NK-92 treated with Interleukin-12 subunit alpha and Interleukin-12 subunit beta, amount 100 ng/mL, for 24 hours (cell line): ENCODE results near the gene LHFPL3.

Experiments used
- DNase-seq: peaks from one replicate; lab custom pipeline; 2025; lab: John Stamatoyannopoulos, UW

The LHFPL3 gene

DNA sequence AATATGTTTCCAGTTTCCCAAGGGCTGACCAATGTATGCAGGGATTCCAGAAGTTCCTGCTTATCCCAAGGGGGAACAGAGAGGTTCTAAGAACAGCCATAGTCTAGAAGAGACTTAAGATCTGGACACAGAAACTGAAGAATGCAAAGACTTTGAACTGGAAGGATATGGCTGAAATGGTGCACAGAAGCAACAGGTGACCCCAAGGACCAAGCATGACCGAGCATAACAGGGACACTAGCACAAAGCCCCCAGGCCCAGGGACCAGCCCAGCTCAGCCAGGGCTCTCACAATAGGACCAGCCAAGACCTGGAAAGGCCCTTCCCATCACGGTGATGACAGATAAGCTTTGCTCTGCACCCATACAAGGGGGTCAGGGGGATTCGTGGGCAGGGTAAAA lies 472.6 kb downstream of the LHFPL3 start:
- DNase-seq = no peak

DNA sequence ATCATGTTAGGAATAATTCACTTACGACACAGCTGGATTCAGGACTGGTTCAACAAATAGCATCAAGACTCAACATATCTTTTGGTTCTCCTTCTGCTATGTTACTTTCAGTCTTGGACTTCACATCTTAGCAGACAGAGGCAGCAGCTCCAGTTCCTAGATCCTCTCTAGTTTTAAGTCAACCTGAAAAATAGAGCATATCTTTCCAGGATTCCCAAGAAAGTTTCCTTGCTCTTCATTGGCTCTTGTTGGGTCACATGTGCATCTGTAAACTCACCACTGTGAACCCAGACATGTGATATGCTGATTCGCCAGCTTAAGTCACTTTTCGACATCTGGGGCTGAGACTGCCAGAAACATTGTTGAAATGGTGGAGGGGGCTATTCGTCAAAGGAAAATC lies 475.5 kb downstream of the LHFPL3 start:
- DNase-seq = no peak

DNA sequence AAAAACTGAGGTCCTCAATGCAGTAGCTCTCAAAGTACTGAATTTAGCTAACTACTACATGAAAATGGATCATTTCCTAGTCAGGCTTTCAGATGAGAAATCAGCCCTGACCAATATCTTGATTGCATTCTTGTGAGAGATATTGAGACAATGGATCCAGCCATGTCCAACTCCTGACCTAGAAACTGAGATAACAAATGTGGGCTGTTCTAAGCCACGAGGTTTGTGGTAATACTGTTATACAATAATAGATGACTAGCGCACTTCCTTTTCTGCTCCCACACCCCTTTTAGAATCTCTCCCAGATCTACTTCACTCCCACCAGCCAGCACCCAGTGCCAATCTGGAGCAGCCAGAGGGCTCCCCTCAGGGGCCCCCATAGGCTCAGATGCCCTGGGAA lies 476.3 kb downstream of the LHFPL3 start:
- no peak for DNase-seq

DNA sequence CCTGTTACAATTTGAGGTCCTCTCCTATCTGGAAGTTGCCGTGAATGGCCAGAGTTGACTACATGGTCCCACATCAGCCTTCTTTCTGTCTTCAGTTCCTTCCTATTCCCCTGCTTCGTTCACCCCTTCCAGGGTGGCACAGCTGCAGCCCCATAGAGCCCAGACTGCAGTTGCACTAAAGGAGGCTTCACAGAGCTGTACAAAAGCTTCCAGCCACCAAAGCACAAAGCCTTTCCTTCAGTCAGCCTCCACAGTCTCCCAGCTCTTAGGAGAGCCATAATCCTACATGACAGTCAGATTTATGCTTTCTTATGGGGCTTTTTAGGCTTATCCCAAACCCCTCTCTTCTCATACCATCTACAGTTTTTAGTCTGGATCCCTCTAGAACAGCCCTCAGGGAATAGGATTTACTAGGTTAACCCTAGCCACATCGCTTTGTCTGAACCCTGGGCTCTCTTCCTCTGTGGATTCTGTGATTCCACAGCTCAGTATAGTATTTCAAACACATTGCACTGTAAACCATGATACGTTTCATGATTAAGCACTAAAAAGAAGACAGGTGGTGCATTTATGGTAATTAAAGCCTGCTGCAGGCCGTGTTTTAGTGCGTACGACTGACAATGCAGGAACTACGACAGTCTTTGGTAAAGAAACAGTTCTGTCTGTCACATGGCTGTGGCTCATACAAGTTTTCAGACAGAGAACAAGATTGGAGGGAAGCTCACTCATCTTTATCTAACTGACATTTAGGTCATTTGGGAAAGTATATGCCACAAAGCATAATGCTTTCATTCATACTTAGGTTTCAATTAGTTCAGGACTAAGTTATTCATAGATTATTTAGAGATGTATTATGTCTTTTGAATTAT lies 477.3 kb downstream of the LHFPL3 start:
- DNase-seq = no peak

DNA sequence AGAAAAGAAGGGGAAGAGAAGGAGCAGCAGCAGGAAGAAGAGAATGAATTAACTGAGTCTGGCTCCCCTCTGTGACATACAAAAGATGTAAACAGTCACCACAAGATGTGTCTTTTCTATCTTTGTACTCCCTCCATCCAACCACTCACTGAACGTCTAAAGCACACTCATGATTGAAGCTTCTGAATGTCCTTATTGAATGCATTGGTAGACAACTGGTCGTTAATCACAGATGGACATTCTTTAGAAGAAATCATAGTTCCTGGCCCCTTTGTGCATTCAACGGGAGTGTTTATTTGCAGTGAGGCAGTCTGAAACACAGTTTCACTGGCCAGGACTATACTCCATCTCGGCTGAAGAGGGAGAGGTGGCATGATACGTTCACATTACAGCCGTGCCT lies 479.3 kb downstream of the LHFPL3 start:
- no peak for DNase-seq

DNA sequence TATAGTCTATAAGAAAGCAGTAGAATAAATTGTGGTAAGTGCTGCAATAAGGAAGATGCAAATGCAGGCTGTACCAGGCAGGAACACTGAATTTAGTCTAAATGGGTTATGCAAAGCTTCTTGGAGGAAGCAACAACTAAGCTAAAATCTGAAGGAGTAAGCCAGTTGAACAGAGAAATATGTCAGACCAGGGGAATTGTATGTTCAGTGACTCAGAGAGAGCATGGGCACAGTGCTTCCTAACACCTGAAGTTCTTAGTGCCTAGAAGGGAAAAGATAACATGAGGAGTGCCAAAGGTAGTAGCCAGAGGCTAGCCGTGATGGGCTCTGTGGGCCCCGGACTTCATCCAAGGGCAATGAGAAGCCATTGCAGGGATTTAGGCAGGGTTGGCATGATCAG lies 481.5 kb downstream of the LHFPL3 start:
- DNase-seq = no peak

DNA sequence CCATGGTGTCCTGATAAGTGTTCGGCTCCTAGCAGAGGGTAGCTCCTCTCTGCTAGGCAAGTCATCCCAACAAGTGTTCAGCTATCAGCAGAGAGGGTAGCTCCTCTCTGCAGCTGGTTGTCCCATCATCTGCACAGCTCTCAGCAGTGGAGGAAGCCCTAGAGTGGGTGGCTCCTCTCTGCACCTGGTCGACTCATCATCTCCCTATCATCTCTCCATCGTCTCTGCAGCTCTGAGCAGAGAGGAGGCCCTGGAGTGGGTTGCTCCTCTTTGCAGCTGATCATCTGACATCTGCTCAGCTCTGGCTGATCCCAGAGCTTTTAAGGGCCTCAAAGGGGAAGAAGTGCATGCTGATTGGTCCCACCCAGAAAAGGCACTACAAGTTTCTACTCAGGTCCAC lies 485.7 kb downstream of the LHFPL3 start:
- DNase-seq = no peak

DNA sequence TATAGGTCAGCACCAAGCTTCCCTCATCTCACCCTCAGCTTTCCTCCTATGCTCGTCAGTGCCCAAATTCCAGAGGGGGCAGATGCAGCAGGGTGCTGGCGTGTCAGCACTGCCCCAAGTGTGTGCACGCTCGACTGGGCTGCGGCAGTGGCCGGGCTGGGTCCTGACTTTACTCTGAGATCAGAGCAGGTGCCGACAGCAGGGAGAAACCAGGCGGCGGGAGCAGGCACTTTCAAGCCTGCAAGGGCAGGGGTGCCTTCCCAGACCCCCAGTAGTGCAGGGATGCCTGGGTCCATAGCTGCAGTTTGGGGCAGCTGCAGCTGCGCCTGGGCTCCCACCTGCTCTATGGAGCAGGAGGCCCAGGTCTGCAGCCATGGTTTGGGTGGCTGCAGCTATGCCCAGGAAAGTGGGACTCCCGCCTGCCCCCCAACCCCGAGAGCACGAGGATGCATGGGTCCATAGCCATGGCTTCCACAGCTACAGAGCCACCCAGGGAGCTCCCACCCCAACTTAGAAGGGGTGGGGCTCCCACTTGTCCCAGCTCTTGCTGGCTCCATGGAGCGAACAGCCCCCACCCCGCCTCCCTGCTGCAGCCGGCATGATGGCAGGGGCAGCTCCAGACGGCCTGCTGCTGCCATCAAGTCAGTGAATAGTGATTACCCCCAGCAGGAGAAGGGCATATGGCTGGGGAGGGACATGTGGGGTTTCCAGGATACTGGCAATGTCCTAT lies 486.4 kb downstream of the LHFPL3 start:
- no peak for DNase-seq

DNA sequence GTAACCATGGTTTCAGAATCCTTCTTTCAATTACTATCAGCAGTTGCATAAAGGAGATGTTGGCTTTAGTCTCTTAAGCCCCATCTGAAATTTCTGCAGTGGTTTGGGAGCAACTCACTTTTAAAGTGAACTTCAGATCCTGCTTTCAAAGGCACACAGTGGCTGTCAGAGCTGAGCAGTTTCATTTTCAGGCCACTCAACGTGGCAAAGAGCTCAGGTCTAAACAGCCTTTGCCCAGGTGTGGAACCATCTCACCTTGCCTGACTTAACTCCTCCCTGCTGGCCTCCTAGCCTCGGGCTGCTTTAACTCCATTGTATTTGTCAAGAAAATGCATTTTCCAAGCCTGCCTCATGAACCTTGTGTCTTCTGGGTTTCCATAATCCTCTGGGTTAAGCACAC lies 488.1 kb downstream of the LHFPL3 start:
- DNase-seq = no peak

DNA sequence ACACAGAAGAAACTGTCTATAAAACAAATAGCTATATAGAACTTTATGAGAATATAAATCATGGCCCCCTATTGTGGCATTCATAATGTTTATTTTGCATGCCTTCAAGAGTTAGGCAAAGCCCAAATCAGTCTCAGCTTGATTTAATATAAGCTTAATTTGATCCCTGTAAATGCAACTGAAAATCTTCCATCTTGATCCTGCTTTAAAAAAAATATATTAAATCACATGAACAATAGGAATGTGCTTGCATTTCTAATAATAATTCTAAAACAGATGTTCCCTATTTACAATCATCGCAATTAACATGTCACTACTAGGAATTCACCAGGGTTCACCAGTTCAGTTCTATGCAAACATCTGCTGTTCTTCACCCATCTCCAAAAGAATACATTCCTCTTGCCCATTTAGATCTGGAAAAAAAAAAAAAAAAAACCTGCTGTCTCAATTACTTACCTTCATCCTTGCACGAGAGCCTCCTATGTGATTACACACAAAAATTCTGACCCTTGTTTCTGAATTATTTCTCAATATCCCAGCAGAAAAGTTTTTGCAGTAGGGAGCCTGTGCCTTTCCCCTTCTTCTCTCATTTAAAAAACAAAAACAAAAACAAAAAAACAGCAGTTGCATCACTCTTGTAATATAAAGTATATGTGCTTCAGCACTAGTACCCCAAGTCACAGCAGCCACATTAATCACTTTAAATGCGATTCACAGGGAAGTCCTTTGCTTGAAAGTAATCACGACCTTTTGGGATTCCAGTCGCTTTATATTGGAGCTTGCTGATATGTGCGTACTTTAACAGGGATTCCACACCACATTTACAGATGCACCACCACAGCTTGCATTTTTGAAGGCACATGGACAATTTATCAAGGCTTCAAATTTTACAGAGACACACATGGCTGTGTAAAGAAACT lies 490.8 kb downstream of the LHFPL3 start:
- DNase-seq = no peak

DNA sequence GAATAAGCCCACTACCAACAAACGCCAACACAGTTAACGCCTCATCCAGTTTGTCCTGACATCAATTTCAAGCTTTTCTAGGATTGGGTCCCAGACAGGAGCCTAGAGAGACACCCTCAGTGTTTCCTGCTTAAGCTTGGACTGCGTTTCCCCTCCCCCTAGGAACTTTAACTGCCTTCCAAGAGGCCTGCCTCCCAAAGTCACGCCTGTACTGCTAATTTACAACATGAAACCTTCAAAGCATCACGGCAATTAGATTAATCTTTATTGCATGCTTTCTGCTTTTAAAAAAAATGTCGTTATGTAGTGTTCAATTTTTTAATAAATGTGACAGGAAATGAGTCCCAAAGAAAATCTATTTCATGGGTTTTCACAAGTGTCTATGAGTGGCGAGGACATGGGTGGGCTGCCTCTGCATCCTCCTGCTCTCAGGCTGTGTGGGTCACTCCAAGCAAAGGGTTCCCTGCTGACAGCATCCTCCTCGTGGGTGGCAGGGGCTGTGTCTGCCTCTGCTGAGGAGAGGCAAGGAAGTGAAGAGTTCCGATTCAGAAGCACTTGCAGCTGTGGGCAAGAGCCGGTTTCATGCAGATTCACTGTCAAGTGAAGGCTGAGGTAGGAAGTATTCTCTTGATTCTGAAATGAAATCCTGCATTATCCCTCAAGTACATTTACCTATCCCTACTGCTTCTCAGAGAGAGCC lies 492.6 kb downstream of the LHFPL3 start:
- no peak for DNase-seq

DNA sequence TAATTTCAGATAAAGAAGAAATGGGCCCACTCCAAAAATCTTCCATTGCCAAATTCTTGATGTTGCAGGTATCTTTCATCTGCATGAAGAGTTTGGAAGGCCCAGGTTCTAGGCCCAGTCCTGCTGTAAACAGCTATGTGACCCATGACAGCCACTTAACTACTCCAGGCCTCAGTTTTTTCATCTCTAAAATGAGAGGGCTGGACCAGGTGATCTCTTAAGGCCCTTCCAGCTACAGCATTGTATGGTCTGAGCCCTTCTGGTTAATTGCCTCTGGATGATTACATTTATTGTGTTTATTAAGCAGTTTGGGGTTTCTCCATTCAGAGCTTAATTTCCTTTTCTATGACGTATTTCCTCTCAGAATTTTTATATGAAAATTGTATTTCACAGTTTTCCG lies 494.8 kb downstream of the LHFPL3 start:
- no peak for DNase-seq

DNA sequence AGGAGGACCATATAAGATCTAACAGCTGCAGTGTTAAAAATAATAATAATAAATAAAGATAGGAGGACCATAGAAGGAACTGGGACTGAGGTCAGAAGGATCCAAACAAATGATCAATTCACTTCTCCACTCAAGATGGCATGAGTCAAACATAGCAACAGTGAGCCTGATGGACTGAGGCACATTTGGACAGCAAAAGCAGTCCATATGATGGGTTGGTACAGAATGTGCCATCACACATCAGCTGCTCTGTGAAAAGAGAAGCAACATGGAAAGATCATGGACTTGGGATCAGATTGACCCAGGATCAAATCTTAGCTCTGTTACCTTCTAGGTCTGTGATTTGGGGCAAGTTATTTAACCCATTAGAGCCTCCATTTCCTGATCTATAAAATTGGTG lies 496.7 kb downstream of the LHFPL3 start:
- no peak for DNase-seq

DNA sequence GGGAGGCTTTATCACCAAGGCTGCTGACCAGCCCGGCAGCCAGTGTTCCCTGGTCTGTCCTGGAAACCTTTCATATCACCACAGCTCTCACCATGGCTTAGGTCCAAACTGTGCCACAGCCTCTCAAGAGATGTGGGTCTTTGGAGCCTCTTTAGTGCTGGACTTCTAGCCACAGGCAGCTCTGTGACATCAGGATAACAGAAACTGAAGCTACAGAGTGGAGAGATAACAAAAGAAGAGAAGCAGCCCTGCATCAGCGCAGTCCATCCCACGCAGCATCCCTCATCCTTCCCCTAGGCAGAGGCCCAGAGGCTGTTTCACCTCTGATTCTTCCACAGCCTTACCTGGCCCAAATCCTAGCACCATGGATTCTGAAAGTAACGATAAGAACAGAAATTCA lies 497.7 kb downstream of the LHFPL3 start:
- no peak for DNase-seq

DNA sequence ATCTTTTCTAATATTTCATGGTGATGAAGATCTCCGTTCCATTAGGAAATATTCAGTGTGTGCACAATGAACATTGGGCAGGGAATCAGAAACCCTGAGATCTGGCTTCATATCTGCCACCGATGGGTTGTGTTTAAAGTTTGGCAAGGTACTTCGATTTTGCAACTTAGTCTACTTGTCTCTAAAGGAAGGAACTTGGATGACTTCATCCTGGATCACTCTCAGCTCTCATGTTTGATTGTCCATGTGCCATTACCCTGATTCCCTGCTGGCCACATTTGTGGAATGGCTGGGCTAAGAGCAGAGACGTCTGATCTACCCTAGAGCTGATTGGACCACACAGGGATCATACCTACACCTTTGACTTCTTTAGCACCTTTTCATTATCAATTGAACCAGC lies 508.6 kb downstream of the LHFPL3 start:
- DNase-seq = no peak

DNA sequence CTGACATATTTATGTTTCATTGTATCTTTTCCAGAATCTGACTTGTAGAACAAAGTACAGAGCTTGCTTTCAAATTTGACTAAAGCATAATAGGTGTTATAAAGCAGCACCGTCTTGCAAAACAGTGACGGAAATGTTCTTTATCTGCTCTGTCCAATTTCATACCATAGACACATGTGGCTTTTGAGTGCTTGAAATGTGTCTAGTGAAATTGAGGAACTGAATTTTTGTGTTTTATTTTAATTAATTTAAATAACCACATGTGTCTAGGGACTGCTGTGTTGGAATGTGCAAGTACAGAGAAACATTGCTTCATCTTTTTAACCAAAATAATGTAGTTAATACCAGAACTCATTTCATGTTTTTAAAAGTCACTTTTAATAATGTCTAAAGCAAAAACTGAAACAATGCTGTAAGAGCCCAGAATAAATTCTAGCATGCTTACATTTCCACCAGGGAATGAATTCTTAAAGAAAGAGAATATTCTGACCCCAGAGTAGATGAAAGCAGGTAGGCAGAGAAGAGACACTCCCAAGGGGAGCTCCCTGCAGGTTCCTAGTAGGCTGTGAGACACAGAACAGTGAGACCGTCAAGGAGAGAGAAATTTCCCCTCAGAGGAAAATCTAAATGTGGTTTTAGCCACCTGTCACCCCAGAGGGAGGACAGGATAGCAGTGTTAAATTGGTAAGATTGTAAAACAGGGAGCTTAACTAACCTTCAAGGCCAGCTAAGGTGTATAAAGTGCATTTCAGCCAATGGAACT lies 510.3 kb downstream of the LHFPL3 start:
- no peak for DNase-seq

DNA sequence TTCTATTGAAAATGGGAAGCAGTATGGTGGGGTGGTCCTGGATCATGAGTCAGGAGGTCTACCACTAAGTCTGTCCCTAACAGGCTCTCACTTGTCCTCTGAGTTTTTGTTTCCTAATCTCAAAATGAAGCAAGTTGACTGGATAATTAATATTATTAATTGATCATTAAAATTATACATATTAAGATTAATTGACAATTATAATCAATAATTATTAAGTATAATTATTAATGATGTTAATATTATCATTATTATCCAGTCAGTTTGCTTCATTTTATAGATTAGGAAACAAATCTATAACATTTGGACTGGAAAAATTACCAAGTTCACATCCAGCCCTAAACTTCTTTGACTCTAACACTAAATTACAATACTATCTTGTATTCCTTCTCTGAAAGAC lies 511.4 kb downstream of the LHFPL3 start:
- no peak for DNase-seq

DNA sequence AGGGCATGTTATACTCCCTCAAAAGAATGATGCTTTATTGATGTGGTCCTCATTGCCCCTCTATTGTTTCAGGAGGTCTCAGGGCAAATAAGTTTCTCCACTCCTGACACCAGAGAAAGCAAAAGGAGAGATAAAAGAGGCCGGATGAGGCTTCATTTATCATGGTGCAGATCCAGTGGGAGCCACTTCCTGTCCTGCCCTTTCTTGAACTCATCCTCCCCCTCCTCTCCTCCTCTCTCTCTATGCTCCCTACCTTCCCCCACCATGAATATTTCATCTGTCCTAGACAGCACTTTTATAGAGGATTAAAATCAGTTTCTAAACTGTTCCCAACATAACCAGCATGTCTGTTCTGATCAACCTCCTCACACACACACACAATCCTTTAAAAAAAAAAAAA lies 513.4 kb downstream of the LHFPL3 start:
- no peak for DNase-seq

DNA sequence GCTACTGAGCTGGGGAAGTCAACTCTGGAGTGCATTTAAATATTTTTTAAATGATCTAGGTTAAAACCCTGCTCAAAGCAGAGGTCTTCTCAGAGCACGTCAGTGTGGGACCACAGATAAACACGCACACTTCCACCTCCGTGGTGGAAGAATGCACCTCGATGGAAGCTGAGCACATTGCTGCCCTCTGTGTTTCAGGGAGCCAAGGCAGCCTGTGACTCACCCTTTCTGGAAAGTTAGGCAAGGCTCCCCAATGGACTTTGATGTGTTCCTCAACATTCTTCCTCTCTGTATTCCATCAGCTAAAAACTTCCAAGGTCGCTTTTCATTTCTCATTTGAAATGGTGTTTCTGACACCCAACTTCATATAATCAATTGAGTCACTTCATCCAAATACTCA lies 514.8 kb downstream of the LHFPL3 start:
- DNase-seq = no peak

DNA sequence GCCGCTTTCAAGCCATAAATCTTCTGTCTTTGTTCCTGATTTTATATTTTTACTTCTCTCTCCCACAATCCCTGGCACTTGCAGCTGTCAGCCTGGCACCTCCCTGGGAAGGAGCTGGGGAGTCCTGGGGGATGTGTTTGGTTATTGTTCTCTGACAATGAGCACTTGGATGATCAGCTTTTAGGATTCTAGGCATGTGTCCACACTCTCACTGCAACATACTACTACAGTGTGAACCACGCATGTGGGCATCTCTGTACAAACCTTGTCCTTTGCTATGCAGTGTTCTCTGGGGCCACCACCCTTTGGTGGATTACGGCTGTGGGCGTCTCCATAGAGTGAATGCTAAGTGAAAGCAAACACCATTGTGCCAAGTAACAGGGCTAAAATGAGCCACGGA lies 517.2 kb downstream of the LHFPL3 start:
- no peak for DNase-seq

DNA sequence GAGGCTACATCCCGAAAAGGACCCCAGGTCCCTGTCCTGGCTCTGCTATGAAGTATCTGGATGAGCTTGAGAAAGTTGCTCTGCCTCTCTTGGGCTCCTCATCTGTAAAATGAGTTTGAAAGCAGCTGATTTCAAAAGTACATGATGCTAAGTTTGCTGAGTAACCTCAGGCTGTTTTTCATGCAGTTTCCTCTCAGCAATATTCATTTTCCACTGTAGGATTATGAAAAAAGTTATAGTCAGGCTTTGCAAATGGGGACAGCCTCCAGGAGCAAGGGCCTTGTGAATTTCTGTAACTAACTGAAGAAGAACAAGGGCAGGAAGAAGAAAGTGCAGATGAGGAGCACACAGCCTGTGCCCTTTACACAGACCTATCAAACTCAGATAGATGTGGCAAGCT lies 518.3 kb downstream of the LHFPL3 start:
- no peak for DNase-seq
